Measurements from ENCODE around the gene S100A13.
"Not testable (repeated sequence)": the region's sequence is repeated elsewhere in the genome, so short reads cannot be mapped to it uniquely, and the experiment has no call there.

S100A13 gene

DNA sequence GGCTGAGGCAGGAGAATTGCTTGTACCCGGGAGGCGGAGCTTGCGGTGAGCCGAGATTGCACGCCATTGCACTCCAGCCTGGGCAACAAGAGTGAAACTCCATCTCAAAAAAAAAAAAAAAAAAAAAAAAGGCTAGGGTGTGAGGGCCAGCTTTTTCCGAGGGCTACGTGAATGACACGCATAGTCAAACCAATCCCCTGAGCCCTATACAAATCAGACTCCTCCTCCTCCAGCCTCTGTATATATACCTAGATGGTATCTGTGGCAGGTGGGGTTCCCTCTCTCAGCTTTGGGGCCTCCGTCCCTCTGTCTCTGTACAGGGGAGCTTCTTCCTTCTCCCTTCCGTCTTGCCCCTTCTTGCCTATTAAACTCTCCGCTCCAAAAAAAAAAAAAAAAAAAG lies 21.1 kb downstream of the S100A13 start:
- TF ChIP-seq CTCF (conservative IDR thresholded peaks at IDR 0.05; ENCODE audit: low read depth, low read length), result no peak
- no peak for DNase-seq (ENCODE audit: low read depth)
- H3K4me3 ChIP-seq (ENCODE audit: low read length), result no peak overlapping the region

GRCh38 chr1:153602749-153603148 lies 24.6 kb downstream of the S100A13 start:
- DNase-seq (ENCODE audit: low read depth), result no peak
- no peak for TF ChIP-seq CTCF (conservative IDR thresholded peaks at IDR 0.05; ENCODE audit: low read depth, low read length)
- no peak overlapping the region for H3K4me3 ChIP-seq (ENCODE audit: low read length)

GRCh38 chr1:153599847-153600246 lies 27.5 kb downstream of the S100A13 start:
- no peak for DNase-seq (ENCODE audit: low read depth)
- no peak overlapping the region for H3K4me3 ChIP-seq (ENCODE audit: low read length)
- TF ChIP-seq CTCF (conservative IDR thresholded peaks at IDR 0.05; ENCODE audit: low read depth, low read length), result no peak

DNA sequence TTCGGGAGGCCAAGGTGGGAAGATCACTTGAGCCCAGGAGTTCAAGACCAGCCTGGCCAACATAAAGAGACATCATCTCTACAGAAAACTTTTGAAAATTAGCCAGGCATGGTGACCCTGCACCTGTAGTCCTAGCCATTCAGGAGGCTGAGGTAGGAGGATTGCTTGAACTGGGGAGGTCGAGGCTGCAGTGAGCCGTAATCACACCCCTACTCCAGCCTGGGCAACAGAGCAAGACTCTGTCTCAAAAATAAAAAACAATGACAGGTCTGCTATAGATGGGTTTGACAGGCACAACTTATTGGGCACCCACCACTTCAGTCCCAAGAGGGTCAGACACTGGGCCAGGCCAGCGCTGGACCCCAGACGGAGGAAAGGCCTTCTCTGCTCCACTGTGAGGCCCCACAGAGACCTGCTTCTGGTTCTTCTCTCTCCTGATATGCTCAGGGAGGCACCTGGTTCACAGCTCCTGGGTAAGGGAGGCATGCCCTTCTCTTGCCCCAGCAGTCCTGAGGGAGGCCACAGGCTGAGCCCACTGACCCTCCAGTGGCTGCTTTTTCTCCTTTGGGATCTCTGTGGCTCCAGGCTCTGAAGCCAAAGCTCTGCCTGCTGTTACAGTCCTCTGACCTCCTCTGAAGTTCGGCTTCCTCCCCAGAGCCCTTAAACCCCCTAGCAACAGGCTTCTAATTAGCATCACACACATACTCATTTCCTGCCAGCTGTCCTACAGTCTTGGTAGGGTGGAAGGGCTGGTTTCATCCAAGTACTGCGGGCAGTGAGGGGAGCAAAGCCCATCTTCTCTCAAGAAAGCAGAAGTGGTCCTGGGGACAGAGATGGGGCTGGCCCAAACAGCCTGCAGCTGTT lies 28.8 kb downstream of the S100A13 start:
- no peak overlapping the region for H3K4me3 ChIP-seq (ENCODE audit: low read length)
- no peak for DNase-seq (ENCODE audit: low read depth)
- TF ChIP-seq CTCF (conservative IDR thresholded peaks at IDR 0.05; ENCODE audit: low read depth, low read length), result no peak

GRCh38 chr1:153597206-153597605 lies 30.1 kb downstream of the S100A13 start:
- no peak overlapping the region for H3K4me3 ChIP-seq (ENCODE audit: low read length)
- TF ChIP-seq CTCF (conservative IDR thresholded peaks at IDR 0.05; ENCODE audit: low read depth, low read length), result no peak
- no peak for DNase-seq (ENCODE audit: low read depth)

DNA sequence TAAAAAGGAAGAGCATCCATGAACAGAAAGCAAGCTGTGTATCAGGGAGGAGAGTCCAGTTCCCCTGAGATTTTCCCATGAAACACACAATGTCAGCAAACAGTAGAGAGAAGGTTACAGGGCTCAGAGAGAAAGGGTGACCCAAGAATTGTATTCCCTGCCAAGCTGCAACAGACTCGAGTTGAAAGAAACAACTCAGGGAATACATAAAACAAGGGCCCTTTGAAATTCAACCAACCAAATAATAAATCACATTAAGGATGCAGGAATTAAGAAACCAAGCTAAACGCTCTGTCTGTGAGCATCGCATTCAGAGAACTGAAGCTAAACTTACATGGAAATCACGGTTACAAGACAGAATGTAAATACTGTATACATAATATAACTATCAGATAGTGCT lies 34.6 kb downstream of the S100A13 start:
- no peak overlapping the region for H3K4me3 ChIP-seq (ENCODE audit: low read length)
- no peak for TF ChIP-seq CTCF (conservative IDR thresholded peaks at IDR 0.05; ENCODE audit: low read depth, low read length)
- no peak for DNase-seq (ENCODE audit: low read depth)

GRCh38 chr1:153588482-153588881 lies 38.8 kb downstream of the S100A13 start:
- no peak overlapping the region for H3K4me3 ChIP-seq (ENCODE audit: low read length)
- TF ChIP-seq CTCF (conservative IDR thresholded peaks at IDR 0.05; ENCODE audit: low read depth, low read length), result no peak
- no peak for DNase-seq (ENCODE audit: low read depth)

DNA sequence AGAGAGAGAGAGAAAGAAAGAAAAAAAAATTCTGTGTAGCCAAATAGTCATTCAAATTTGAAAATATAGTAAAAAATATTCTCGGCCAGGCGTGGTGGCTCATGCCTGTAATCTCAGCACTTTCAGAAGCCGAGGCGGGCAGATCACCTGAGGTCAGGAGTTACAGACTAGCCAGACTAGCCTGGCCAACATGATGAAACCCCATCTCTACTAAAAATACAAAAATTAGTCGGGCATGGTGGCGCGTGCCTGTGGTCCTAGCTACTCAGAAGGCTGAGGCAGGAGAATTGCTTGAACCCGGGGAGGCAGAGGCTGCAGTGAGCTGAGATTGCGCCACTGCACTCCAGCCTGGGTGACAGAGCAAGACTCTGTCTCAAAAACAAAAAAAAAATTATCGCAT lies 39.3 kb downstream of the S100A13 start:
- H3K4me3 ChIP-seq (ENCODE audit: low read length); DNase-seq (ENCODE audit: low read depth): not testable (repeated sequence)
